ENCODE data around the gene FJX1.

FJX1 gene

DNA sequence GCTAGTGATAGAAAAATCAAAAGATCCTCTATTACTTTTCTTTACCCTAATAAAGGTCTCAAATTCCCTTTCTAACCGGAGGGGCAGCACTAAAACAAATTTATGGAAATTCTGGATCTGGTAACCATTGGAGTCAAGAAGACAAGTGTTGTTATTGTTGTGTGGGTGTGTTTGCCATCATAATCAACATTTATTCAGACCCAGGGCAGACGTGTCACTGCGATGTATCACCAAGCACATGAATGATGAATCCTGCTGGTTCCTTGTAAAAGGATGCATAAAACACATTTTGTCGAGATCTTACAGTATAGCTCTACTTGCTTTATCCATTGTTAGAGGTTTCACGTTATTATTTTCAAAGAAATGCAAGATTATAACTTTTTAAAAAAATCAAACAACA, 12.1 kb upstream of the FJX1 start:
- DNase-seq (ENCODE audit: low read depth) = no peak

DNA sequence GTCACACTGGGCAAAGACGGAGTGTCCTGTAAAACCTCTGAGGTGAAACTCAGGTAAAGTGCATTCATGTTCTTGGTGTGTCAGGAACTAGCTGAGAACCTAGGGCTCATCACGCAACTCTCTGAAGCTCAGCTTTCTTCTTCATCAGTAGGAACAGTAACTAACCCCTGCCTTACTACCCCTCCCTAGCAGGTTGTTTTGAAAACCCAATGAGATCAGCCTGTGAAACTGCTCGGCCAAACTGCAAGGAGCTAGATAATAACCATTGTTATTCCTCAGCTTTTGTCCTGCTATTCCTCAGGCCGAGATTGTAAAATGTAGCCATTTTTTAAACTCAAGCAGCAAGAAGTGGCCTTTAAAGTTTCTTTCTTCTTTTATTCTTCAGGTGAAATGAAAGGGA, 9.8 kb upstream of the FJX1 start:
- DNase-seq (ENCODE audit: low read depth) = no peak

DNA sequence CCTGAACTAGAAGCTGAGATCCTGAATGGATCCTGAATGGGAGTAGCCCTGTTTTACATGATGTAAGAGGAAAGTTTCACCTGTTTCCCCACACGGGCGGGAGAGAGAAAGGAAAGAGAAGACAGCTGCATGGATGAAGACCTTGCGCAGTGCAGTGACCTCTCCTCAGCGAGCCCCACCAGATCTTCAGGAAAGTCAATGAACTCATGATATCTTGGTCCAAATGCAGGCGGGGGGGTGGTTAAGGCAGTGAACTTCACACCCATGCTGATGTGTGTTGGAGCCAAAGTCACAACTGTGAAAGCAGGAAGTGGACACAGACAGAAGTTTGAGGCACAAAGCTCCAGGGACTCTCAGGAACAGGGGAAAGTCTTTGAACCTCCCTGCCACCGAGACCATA, 8.6 kb upstream of the FJX1 start:
- DNase-seq (ENCODE audit: low read depth) = no peak

DNA sequence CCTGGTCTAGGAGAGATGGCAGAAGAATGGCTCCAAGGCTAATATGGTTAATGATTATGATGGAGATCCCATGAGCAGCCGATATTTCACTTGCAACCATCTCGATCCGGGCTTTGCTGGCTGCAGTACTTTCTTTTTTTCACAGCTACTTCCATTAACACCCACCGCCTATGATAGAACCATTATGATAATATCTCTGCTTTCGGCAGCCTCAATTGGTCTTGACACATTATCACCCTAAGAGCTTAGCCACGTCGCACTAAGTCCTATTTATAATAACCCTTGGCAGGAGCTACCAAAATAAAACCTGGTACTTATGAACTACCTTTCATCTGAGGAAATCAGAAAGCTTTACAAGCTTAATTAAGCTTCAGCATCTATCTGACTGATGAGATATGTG, 7.6 kb upstream of the FJX1 start:
- DNase-seq (ENCODE audit: low read depth) = no peak

DNA sequence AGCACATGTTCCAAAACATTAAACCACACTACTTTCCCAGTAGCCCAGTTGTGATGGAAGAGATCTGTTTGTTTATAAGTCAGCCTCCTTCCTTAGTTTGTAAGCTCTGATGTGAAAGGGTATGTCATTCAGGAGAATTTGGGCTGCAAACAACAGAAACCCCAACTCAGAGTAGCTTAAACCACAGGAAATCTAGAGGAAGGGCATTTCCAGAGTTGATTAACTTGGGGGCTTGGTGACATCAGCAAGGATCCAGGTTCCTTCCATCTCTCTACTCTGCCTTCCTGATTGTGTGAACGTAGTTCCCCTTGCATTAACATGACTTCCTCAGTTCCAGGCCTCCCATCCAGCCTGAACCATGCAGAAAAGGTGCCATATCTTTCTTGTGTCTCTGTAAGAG, 6.5 kb upstream of the FJX1 start:
- DNase-seq (ENCODE audit: low read depth) = no peak

DNA sequence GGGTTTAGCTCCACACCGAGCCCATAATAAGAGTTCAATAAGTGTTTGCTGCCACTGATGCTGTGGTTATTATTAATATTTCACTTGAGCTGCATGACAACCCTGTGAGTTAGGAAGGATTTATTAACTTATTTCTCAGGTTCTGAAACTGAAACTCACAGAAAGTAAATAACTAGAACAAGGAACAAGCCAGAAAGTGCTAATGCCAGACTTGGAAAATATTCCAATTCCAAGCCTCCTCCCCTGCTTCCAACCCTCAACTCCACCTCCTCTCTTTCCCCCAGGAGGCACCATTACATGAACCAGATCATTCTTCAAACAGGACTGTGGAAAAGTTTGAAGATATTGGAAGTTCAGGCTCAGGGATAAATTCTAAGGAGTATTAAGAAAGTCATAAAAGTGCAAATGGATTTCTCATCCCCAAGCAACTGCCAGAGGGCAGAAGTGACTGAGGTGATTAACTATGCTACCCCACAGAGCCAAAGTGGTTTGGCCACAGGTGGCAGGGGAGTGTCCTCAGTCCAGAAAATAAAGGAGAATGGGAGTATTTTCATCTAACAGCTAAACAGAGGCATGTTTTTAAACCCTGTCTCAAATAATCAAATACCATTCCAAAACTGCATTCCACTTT, 3.2 kb upstream of the FJX1 start:
- DNase-seq (ENCODE audit: low read depth) = no peak

DNA sequence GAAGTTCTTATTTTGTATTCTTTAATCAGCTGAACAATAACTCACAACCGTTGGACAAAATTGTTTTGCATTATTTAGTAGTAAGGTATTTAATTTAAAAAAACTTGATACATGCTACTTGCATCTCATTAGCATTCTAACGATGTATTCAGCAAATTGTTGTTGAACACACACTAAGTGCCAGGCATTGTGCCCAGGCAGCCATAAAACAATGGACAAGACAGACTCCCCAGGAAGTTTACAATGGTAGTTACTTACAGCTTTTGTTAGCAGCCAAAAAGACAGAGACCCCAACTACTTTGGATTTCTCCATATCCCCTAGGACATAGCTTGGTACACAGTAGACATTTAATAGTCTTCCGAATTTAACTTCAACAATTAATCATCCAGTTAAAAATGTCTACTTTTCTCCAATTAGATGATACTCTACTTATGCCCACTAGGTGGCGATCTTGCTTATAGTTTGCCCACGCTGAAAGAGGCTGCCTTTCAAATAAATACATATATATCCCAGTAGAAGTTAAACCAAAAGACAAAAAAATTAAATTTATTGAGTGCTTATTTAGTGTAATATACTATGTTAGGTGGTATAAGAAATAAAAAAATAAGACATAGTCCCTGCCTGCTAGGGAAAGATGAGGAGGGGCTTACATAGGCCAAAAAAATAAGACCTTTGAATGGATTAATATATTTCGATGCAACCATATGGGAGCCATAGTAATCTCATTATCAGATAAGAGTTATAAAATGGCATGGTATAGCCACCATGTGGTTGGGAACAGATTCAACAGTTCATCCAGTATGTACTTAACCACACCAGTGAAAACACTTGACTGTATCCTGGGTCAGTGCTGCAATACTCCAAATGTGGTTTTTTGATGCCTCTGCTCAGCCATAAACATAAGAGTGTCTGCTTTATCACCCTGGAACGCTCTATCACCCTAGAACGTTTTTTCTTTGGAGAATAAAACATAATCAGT, 2.0 kb upstream of the FJX1 start:
- DNase-seq (ENCODE audit: low read depth) = no peak

DNA sequence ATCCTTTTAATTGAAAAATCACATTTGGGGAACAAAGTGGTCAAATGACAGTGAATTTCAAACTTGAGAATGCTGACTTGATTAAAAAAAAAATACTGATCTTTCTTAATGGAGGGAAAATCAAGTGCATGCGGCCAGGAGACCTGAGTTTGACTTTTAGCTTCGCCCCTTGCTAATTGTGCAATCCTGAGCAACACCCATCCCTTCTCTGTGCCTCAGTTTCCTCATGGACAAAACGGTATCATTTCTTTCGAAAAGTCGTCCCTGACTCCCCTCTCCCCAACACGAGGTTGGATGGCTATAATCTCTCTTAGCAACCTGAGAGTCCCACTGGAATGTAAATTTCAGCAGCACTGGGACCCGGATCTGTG, 959 bp upstream of the FJX1 start:
- no peak for DNase-seq (ENCODE audit: low read depth)

DNA sequence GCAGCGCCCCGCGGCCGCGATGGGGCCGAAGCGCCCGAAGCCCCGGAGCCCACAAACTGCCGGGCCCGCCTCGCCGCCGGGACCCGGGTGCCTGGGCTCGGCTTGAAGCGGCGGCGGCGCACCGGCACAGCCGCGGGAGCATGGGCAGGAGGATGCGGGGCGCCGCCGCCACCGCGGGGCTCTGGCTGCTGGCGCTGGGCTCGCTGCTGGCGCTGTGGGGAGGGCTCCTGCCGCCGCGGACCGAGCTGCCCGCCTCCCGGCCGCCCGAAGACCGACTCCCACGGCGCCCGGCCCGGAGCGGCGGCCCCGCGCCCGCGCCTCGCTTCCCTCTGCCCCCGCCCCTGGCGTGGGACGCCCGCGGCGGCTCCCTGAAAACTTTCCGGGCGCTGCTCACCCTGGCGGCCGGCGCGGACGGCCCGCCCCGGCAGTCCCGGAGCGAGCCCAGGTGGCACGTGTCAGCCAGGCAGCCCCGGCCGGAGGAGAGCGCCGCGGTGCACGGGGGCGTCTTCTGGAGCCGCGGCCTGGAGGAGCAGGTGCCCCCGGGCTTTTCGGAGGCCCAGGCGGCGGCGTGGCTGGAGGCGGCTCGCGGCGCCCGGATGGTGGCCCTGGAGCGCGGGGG, 346 bp downstream of the FJX1 start:
- DNase-seq (ENCODE audit: low read depth) = no peak

DNA sequence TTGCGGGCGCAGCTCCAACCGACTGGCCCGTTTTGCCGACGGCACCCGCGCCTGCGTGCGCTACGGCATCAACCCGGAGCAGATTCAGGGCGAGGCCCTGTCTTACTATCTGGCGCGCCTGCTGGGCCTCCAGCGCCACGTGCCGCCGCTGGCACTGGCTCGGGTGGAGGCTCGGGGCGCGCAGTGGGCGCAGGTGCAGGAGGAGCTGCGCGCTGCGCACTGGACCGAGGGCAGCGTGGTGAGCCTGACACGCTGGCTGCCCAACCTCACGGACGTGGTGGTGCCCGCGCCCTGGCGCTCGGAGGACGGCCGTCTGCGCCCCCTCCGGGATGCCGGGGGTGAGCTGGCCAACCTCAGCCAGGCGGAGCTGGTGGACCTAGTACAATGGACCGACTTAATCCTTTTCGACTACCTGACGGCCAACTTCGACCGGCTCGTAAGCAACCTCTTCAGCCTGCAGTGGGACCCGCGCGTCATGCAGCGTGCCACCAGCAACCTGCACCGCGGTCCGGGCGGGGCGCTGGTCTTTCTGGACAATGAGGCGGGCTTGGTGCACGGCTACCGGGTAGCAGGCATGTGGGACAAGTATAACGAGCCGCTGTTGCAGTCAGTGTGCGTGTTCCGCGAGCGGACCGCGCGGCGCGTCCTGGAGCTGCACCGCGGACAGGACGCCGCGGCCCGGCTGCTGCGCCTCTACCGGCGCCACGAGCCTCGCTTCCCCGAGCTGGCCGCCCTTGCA, 1.0 kb downstream of the FJX1 start:
- DNase-seq (ENCODE audit: low read depth) = no peak

DNA sequence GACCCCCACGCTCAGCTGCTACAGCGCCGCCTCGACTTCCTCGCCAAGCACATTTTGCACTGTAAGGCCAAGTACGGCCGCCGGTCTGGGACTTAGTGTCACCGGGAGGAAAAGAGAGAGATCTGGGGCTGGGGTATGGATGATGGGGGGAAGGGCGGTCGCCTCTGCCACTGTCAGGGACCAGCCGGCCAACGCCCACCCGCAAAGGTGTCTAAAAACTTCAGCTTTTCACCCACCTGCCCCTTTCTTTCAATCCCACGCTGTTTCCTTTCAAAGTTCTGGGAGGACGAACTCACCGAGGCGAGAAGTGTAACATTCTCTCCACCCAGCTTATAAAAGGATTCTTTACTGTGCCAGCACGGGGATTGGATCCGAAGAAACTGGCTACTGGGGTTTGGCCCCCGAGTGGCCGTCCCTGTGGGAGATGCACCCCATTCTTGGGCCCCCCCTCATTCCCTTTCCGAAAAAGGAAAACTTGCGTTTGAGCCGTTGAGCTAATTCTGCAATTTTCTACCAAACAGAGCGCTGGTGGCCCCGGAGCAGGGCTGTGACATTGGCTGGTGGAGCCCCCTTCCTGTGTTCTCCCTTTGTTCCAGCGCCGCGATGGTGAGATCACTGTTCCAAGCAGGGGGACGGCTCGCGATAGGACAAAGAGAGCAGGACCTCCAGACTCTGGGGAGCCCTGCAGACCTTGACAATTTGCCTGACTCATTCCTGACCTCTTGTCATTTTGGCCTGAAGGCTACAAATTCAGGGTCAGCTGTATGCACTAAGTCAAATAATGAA, 1.8 kb downstream of the FJX1 start:
- no peak for DNase-seq (ENCODE audit: low read depth)

DNA sequence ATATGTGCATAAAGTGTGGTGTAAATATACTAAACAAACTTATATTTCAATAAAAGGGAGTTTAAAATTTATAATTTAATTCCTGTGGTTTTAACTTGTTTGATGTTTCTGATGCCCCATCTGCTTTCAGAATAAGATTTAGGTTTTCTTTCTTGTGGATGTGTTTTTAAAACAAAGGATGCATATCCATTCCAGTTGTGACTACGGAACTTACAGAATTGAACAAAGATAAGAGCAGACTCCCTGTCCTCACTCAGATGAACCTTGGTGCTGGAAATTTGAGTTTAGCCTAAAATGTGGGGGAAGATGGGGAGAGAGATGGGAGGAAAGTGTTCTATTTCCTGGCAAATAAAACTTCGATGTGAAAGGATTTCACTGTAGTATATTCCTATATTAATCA, 2.5 kb downstream of the FJX1 start:
- no peak for DNase-seq (ENCODE audit: low read depth)

DNA sequence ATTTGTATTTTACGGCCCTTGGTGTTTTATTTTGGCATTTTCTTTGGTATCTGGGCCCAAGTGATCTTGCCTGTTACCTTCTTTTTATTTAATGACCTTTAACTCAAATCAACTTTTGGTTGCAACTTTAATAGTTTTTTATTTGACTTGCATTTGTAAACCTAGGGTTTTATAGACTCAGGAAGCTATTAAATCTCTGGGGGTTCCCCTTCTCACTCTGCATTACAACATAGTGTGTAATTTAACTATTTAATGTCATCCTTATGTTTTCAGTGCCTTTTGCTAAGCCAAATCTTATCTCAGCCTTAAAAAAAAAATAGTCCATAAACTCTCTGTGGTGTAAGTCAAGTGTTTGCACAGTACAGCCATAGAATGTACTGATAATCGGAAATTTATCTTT, 3.4 kb downstream of the FJX1 start:
- DNase-seq (ENCODE audit: low read depth) = no peak

DNA sequence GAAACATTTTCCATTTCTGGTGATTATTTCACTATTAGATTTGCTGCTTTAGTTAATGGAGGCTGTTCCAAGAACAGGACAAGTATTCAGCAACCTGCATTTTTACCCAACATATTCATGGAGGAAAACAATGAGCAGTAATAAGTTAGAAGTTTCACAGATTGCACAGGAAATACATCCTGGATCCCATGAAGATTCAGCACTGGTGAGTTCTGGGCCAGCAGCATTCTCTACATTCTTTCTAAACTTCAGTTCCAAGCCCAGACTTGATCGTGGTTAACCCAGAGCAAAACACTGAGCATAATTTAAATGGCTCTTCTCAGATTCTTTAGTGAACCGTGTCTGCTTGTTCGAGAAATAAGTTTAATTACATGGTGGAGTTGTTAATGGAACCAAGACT, 3.8 kb downstream of the FJX1 start:
- no peak for DNase-seq (ENCODE audit: low read depth)

DNA sequence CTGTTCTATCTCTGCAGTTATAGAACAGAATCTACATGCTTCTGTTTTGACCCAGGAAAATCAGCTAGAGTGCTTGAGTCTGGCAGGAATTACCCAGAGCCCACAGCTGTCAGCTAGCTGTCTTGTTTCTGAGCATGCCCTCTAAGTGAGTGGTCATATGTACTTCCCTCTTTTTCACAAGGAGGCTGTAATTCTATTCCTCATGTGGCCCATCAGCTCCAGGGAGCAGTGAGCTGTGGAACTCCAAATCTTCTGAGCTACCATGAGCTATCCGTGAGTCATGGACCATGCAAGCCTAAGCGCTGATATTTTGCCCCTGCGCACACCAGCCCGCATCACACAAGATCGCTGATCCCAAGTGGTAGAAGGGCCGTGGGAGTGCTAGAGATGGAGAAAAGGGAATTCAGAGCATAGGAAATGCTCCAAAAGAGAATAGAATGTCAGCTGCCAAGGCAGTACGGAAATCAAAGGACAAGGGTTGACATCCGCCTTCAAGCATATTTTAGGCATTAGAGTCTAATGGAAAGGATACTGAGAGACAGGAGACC, 5.4 kb downstream of the FJX1 start:
- no peak for DNase-seq (ENCODE audit: low read depth)

DNA sequence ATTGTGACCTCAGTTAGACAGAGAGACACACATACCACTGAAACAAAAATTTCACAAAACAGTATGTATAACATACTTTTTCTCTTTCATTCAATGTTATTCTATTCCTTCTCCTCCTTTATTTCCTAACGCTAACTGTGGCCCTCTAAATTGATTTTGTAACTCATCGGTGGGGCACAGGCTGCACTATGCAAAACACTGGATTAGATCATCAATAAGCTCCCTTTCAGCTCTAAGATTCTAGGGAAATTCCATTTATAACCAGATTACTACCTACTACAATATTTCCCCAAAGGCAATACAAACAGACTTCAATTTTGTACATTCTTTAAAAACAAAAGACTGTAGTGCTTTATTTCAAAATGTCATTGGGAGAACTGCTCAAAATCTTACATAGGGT, 6.1 kb downstream of the FJX1 start:
- no peak for DNase-seq (ENCODE audit: low read depth)

DNA sequence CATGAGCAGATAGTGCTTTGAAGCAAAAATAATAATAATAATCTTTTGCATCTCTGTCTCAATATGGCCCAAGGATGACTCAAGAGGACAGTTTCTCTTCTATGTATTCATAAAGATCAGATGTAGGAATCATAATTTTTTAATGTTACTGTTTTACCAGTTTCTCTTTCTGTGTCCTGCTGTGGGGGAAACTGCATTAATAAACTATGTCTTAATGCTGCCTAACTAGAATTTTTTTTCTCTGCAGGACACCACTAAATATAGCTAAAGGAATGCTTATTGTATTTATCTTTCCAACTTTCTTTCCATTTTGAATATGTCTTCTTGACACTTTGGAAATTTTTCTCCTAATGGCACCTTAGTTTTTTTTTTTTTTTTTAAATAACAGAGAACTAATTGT, 6.5 kb downstream of the FJX1 start:
- DNase-seq (ENCODE audit: low read depth) = no peak

DNA sequence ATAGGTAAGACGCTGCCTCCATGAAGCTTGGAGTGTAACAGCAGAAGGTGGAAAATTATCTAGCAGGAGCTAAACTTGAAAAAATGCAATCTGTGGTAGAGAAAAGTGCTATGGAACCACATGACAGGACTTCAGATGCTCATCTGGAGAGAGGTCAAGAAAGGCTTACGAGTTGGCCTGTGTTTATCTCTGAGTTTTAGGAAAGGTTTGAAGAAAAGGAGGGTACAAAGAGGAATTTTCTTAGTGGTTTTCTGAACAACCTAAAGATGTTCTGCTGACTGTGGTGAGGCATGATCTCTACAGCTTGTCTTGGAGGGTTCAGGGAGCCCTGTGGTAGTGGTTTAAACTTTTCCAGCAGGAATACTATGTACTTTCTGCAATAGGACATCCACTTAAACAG, 8.2 kb downstream of the FJX1 start:
- DNase-seq (ENCODE audit: low read depth) = no peak

DNA sequence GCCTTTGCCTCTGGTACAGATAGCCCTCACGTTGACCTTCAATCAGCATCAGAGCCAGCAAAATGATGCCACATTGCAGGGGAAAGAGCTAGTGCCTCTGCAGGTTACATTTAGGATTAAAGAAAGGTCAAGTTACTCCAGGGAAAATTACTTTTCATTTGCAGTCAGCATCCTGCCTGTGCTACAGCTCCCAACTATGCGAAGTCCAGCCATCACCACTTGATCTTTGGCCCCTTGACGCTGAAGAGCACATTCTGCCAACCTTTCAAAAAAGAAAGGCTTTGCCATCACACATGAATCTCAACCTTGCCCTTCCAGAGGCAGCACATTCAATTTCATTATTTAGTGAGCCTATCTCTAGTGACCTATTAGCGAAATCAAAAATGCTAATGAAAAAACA, 11.3 kb downstream of the FJX1 start:
- DNase-seq (ENCODE audit: low read depth) = no peak

DNA sequence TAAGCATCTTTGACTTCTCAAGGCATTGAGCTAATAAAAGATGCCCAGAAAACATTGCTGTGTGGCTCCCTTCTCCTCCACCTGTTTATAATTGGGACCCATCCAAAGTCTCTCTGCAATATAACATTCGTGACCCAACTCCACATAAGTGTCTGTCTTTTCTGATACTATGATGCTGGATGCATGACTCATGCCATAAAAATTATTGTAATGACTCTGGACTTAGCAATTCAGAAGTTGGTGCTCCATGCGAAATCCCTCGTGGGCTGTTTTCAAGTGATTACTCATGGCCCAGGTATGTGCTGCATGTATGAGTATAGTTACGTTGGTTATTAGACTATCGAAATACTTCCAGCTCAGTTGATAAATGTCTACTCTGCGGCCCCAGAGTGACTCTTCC, 11.7 kb downstream of the FJX1 start:
- no peak for DNase-seq (ENCODE audit: low read depth)

DNA sequence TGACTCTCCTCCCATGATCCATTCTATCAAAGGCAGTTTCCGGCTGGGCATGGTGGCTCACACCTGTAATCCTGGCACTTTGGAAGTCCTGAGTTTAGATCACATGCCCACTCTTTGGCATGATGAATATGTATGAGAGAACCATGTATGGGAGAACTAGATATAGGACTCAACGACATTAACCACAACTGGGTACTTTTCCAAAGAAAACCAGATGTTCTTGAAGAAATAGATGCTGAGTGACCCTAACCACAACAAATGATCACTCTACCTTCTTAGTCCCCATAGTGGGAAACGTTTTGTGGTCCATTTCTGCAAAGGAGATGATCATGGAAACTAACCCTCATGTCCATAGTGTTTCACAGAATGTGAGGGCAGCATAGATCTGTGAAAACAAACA, 13.6 kb downstream of the FJX1 start:
- no peak for DNase-seq (ENCODE audit: low read depth)

DNA sequence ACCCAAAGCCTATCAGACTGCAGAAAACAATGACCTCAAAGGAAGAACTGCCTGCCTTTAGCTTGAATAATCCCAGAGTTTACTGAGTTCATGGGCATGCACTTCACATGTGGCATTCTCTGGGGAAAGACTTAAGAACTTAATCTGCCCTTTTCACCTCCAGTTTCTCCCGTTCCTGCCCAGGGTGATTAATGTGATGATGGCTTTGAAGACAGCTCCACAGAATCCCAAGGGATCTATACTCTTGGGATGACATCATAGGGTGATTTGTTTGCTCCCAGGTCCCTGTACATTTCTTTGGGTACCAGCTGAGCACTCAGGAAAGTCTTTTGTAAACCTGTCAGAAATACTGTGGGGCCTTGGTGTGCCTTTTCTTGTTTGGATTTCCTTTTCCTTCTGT, 14.0 kb downstream of the FJX1 start:
- DNase-seq (ENCODE audit: low read depth) = no peak
